GM19463 (cell line): Measurements from ENCODE around the gene IL2RA.
"Not testable (repeated sequence)": the region's sequence is repeated elsewhere in the genome, so short reads cannot be mapped to it uniquely, and the experiment has no call there.

Experiments
- ATAC-seq: cut with Tn5 transposase; IDR thresholded peaks from one replicate; pipeline ENCODE4 v1.9.1; 2021; ENCODE audit warnings: mild to moderate bottlenecking, moderate library complexity; ENCODE audit not compliant: unreplicated experiment

IL2RA gene

DNA sequence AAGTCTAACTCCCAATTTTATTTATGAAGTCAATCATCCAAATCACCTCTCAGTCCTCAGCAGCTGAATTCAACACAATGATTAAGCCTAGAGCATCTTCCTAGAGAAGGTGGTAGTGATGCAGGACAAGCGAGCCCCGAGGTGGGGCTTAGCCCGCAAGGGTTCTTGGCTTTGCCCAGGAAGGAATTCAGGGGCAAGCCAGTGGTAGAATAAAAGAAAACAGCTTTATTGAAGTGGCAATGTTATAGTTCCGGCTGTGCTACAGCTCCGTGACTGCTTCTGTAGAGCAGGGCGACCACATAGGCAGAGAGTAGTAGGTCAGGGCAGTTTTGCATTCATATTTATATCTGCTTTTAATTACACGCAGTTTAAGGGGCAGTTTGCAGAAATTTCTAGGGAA is 18.1 kb downstream of the IL2RA start:
- ATAC-seq: no peak

DNA sequence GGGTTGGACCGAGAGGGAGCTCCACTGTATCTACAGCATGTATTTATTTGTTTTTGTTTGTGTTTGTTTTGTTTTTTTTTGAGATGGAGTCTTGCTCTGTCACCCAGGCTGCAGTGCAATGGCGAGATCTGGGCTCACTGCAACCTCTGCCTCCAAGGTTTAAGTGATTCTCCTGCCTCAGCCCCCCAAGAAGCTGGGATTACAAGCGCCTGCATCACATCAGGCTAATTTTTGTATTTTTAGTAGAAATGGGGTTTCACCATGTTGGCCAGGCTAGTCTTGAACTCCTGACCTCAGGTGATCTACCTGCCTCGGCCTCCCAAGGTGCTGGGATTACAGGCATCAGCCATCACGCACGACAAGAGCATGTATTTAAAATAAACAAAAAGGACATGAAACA is 18.8 kb downstream of the IL2RA start:
- ATAC-seq: not testable (repeated sequence)

DNA sequence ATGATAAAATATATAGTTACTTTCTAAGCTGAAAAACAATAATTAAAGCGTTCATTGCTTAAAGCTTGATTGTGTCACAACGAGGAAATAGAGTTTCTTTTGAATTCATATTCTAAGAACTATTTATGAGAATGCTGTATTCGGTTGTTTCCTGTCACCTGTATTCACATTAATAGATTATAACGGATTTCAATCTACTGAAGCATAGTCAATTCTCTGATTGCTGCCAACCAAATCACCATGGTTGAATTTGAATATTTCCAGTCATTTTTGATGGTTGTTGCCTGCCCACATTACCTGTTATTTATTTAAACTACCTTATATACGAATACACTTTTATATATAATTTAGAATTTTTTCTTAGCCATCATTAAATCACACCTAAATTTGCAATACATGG is 22.0 kb downstream of the IL2RA start:
- ATAC-seq: no peak

DNA sequence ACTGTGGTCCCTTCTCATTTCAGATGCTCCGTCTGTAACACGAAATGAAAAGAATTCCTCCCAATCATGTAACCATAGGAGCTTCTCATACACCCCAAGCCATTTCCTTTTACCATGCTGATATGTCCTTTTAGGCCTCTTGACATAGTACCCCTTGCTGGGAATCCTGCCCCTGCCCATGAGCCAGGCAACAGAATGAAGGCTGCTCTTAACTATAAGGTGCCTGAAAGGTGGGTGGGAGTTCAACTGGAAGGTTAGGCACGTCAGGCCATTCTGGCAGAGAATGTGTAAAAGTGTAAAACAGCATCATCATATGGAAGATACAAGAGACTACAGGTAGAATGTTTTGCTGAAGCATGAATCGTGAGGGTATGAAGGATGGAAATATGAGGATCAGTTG is 22.5 kb downstream of the IL2RA start:
- ATAC-seq: no peak

DNA sequence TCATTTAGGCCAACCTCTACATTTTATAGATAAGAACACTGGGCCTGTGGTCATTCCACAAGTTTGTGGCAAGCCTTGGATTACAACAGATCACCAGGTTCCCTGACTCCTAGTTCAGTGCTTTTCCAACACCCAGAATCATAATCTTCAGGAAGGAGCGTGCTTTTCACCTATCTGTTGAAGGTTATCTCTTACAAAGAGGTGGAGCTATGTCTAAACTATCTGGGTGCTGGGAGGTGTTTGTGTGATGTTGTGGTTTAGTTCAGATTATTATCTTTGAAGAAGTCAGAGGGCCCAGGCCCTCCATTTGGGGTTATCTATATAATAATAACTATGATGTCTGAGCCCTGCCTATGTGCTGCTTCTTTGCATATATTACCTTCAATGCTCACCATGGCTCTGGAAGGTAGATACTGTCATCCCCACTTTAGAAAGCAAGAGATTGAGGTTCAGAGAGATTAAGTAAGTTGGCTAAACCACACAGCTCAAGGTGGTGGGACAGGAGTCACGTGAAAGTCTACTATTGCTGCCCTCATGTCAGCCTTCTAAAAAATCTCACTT is 24.0 kb downstream of the IL2RA start:
- no peak for ATAC-seq

DNA sequence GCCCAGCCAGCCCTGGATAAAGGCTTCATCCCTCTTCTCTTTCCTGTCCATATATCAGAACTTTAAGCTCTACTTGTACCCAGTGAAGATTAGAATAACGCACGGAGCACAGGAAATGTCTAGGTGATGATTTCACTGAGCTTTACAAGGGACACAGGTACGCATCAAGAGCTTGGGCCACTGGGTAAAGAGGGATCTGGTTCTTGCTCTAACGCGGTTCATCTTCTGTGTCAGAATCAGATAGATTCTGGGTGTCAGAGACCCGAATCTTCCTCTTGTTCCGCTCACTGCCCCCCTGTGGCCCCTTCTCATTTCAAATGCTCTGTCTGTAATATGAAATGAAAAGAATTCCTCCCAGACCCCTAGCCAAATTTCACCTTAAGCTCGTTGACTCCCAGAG is 24.7 kb downstream of the IL2RA start:
- no peak for ATAC-seq

DNA sequence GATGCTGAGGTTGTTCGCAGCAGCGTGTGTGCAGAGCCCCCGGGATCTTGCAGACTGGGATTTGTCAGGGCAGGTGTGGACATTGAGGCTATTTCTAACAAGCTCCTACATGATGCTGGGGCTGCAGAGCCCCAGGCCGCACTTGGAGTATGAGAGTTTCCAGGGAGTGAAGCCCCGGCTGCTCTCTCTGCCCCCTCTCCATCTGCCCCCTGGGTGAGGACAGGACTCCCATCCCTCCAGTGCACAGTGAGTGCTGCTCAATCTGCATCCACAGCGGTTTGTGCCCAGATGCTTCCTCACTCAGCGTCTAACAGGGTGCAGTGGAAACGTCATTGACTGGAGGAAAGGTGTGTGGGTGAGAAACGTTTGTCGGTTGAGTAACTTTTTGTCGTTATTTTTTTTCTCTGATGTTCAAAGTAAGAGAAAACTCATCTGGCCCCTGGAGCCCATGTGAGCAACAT is 25.3 kb downstream of the IL2RA start:
- no peak for ATAC-seq

DNA sequence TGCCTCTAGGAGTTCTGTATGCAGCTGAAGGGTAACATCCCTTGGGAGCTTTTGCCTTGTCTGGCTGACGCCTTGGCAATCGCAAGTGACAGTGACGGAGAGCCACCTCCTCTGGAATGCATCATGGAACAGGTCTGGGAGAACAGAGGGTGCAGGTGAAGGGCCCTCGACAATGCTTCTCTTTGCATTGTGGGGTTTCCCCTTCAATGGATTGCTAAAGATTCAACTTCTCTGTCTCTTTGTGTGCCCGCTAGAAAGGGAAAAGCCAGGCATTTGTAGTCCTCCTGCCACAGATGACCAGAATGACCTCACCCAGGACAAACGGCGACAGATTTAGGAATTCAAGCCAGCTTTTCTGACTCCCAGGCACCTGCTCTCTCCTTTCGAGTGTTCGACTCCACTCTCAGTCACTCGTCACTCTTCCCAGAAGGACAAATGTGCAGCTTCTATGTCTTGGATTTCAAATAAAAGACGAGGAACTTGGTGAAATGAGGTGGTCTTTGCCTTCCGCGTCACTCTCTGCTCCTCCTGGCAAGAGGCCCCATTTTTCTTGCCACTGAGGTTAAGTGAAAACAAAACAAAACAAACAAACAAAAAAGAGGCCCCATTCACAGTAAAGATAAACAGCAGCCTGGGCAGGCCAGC is 26.1 kb downstream of the IL2RA start:
- ATAC-seq: no peak

DNA sequence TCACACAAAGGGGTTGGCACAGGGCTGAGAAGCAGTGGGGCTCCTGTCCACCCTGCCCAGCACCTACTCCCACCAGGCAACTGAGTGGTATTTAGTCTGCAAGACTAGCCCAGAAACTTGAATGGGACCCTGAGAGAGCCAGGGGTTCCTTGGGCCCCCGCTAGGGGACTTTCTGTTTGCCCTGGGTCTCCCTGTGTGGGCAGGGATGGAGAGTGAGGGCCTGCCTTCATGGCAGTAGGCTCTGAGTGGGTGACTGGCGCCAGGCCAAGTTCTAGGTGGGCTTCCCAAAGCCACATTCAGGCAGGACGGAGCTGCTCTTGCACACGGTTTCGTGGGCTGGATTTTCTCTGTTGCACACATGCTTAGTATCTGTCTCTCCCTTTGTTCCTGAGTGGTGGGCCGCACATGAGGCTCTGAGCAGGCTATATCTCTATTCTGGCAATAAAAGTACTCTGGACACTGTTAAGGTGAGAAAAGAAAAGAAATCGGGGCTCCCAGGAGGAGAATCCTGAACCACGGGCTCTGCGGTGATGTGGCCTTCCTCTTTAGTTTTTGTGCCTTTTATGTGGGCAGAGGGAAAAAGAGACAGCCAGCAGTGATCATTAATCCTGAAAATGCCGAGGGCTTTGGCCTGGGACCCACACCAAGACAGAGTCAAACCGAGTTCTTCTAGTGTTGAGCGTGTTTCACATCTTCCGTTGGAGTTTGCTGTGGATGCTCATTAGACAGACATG is 26.9 kb downstream of the IL2RA start:
- no peak for ATAC-seq

DNA sequence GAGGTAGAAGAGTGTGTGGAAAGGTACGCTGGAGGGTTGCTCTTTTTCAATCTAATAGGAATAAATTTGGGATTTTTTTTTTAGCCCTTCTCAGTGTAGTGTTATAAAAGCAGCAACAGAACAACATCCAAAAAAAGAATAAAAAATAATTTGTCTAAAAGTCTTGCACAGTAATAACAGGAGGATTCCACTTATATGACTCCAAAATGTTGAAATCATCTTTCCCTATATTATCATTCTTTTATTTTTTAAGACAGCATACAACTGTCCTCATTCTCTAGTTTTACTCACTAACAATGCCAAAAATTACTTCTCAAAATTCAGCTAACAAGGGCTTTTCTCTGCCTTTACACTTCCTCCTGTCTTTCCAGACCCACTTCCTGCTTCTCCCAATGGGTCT is 27.8 kb downstream of the IL2RA start:
- ATAC-seq: no peak

DNA sequence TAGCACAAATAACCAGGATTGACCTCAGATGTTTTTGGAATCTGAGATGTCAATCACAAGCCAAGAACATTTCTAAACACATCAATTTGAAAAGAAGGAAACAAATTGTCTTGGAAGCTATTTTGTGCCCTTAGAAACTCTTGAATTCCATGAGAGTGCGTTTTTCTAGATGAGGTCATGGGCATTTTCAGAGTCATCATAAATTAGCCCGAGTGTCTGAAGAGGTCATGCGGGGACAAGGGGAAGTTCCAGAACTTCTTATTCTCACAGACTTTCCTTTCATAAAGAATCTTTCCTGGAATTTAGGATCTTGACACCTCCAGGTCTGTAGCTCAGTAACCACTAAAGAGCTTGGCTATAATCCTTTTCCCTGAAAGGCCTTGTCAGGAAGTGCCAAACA is 28.2 kb downstream of the IL2RA start:
- no peak for ATAC-seq

DNA sequence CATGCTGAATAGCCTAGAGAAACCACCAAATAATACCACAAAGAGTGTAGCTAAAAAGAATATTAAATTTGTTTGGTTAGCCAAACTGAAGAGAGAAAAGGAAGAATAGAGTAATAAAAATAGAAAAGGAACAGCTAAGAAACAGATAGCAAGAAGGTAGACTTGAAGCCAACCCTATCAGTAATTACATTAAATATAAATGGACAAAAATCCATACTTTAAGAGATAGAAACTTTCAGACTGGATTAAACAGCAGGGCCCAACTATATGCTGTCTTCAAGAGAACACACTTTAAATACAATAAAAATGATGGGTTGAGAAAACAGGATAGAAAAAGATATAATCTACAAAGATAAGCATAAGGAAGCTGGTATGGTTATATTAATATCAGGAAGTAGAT is 31.2 kb downstream of the IL2RA start:
- ATAC-seq: no peak

DNA sequence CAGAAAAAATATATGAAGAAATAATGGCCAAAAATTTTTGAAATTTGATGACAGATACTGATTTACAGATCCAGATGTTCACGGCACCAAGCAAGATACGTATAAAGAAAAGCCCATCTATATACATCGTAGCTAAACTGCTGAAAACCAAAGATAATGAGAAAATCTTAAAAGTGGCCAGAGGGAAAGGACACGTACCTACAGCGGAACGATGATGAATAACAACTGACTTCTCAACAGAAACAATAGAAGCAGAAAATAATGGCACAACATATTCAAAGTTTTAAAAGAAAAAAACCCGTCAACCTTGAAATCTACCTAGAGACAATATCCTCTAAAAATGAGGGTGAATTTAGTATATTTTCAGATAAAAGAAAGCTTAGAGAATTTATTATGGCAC is 31.9 kb downstream of the IL2RA start:
- ATAC-seq: no peak

DNA sequence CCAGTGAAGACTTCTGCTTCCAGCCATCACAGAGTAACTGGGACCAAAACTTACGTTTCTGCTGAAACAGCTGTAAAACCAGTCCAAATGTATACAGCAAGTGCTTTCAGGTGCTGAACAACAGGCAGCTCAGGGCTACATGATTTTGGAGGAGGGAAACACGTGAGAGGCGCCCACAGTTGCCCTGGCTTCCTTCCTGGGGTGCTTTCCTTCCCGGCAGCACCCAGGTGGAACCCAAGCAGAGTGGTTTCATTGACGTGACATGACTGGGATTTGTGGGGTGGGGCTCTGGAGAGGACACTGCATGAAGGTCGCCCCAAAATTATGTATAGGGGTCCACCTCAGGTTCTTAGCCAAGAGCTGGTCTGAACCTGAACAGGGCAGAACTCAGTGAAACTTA is 34.2 kb downstream of the IL2RA start:
- ATAC-seq: no peak

DNA sequence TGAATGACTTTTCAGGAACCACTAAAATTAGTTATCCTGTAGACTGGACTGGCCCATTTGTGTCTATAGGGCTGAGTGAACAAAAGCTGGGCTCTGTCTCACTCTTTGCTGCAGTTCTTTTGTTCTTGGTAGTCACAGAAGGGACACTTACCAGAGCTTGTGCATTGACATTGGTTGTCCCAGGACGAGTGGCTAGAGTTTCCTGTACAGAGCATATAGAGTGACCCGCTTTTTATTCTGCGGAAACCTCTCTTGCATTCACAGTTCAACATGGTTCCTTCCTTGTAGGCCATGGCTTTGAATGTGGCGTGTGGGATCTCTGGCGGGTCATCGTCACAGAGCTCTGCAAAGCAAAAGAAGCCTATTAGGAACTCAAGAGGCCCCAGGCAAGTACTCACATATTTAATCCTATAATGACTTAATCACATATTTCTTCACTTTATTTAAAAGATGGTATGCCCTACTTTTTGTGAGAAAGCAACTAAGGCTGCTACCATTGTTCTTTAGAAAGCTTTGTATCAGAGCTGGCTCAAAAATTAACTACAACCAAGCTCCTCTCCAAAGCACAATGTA is 36.4 kb downstream of the IL2RA start:
- no peak for ATAC-seq

DNA sequence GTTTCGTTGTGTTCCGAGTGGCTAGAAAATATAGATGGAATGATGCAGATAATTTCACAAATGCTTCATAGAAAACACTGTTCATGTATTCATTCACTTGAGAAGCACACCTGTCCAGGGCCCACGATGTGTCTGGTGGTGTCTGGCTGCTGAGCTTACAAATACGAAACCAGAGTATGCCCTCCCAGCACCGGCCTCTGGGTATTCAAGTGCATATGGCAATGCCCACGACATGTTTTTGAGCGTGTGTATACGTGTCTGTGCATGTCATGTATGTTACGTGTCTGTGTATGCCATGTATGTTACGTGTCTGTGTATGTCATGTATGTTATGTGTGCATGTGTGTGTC is 37.9 kb downstream of the IL2RA start:
- ATAC-seq: no peak

DNA sequence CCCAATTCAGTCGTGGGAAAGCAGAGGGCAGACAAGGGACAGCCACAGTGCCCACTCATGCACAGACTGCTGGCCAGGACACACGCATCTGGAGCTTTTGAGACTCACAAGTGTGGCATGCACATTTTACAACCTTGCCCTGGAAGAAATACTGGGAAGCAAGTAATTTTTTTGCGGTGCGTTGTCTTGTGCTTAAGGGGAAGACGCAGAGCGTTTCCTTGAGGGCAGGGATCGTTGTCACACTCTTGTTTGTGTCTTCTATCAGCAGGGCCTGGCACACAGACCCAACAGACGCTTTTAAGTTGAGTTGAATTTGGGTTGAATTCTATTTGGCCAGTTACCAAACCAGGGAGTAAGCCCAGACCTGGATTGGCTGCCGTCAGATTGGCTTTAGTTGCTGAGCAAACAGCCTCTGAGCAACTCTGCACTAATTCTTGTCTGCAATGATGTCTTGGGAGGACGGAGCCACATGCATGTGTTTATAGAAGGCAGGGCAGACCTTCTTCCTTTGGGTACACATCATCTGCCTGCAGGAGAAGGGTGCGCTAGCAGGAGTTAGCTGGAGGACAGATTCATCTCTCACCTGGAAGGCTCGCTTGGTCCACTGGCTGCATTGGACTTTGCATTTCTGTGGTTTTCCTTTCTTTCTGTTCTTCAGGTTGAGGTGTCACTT is 38.4 kb downstream of the IL2RA start:
- no peak for ATAC-seq

DNA sequence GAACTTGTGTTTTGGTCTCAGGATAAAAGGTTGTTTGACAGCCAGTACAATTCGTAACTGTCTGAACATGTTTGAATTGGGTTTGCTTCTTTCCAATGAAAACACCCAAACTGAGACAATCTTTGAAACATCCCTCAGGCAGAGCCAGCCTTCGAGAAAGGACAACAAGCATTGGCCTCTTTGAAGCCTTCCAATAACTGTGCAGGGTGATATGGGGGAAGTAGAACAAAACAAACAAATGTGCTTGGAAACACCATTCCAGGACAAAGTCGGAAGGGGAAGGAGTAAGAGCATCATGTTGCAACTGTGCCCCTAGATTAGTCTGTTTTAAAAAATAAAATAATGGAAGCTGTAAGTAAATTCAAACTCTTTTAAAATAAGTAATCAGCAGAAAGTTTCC is 39.5 kb downstream of the IL2RA start:
- ATAC-seq: no peak

DNA sequence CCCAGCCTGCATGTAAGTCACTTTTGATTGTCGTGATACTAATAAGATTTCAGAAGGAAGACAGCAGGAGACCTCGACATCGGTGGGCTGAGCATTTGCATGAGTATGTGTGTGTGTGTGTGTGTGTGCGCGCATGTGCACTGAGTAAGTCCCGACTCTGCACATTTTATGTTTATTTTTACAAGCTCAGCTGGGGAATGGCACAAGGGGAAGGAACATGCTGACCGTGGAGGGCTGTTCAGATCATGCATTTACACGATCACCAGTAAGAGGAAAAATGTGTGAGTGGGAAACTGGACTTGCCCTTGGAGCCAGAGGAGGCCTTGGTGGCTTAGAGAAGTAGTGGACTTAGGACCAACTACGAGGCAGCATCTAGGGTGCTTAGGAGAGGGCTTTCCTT is 41.3 kb downstream of the IL2RA start:
- no peak for ATAC-seq

DNA sequence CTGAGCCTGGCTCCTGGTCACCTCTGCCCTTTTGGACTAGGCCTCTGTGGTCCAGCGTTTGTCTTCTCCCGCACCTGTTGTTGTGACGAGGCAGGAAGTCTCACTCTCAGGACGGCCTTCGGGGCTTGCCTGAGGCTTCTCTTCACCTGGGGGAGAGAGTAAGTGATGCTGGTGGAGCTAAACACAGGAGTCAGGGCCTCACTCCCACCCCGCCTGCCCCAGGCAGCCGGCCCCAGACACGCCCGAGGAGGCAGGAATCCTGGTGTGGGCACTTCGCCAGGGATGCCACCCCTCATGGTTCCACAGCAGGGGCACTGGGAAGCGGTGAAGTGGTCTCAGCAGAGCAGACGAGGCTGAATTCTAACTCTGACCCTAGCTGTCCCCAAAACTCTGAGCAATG is 42.4 kb downstream of the IL2RA start:
- no peak for ATAC-seq

DNA sequence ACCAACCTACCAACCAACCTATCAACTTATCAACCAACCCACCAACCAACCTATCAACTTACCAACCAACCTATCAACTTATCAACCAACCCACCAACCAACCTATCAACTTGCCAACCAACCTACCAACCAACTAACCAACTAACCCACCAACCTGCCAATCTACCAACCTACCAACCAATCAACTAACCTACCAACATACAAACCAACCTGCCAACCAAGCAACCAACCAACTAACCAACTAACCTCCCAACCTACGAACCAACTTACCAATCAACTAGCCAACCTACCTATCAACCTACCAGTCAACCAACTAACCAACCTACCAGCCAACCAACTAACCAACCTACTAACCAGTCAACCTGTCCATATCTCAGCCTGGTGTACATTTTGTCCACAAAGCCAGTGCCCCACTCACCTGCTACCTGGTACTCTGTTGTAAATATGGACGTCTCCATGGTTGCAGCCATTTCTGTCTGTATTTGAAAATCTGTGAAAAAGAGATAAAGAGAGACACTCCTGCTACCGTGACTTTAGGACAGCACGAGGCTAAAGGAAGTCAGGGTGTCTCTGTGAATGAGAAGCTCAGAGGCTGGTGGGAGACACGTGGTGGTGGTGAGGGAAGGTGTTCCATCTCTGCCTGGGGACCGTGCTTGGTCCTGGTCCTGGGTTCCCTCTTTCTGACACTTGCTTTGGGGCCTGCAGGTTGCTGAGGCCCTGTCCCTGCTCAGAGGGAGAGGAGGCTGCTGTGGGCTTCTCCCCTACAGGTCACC is 43.0 kb downstream of the IL2RA start:
- ATAC-seq: no peak
